Measurements from ENCODE around the gene KCTD13.

DNA sequence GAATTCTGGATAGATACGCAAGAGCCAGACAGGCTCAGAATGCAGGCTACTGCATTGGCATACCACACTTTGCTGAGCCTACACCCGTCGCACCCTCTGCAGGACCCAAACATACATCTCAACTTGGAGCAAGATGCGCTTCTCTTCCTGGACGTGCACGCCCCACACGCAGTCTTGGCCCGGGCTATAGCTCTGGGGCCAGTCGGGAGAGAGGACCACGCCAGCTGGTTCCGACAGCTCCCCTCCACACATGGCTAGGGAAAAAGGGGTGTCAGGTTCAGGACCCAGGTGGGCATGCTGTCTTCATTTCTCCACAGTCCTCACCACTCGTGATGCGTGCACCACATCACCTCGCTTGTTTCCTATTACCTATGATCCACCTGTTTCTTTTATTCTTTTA, 47.9 kb downstream of the KCTD13 start:
- no peak for TF ChIP-seq EZH2 (optimal IDR thresholded peaks at IDR 0.05; ENCODE audit: low read depth, low read length)
- TF ChIP-seq EZH2phosphoT487 (IDR thresholded peaks at IDR 0.05; ENCODE audit: low read length) = no peak
- TF ChIP-seq, protein P1, sequence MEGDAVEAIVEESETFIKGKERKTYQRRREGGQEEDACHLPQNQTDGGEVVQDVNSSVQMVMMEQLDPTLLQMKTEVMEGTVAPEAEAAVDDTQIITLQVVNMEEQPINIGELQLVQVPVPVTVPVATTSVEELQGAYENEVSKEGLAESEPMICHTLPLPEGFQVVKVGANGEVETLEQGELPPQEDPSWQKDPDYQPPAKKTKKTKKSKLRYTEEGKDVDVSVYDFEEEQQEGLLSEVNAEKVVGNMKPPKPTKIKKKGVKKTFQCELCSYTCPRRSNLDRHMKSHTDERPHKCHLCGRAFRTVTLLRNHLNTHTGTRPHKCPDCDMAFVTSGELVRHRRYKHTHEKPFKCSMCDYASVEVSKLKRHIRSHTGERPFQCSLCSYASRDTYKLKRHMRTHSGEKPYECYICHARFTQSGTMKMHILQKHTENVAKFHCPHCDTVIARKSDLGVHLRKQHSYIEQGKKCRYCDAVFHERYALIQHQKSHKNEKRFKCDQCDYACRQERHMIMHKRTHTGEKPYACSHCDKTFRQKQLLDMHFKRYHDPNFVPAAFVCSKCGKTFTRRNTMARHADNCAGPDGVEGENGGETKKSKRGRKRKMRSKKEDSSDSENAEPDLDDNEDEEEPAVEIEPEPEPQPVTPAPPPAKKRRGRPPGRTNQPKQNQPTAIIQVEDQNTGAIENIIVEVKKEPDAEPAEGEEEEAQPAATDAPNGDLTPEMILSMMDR (IDR thresholded peaks at IDR 0.05; ENCODE audit: low read length) = no peak

Data from MM.1S (cell line).